Activated naive CD8-positive, alpha-beta T cell (primary cell): Measurements from ENCODE around the gene WNT7A.

Experiments used
- H3K27ac Mint-ChIP-seq: one replicate; pipeline ENCODE4 v1.8.0; 2021; ENCODE audit warnings: mixed read lengths
- H3K27me3 Mint-ChIP-seq: one replicate; pipeline ENCODE4 v1.8.0; 2021; ENCODE audit warnings: mixed read lengths
- H3K36me3 Mint-ChIP-seq: one replicate; pipeline ENCODE4 v1.8.0; 2021; ENCODE audit warnings: mixed read lengths
- H3K4me1 Mint-ChIP-seq: one replicate; pipeline ENCODE4 v1.8.0; 2021; ENCODE audit warnings: low read depth, mixed read lengths
- H3K4me3 Mint-ChIP-seq: one replicate; pipeline ENCODE4 v1.8.0; 2021; ENCODE audit warnings: mild to moderate bottlenecking, mixed read lengths
- H3K9me3 Mint-ChIP-seq: one replicate; pipeline ENCODE4 v1.8.0; 2021; ENCODE audit warnings: low read depth, mixed read lengths

Gene WNT7A

DNA sequence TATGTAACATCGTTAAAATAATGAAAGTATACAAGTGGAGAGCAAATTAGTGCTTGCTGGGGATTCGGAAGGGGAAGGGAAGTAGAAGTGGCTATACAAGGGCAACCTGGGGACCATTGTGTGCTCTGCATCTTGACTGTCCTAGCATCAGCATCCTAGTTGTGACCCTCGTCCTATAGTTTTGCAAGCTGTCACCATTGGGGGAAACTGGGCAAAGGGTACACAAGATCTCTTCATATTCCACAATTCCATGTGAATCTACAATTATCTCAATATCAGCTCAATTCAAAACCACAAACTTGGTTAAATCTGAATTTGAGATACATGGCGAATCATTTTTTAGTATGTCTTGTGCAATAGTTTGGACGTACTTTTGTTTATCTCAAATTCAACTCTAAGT lies 30.9 kb downstream of the WNT7A start:
- no peak overlapping the region for H3K4me3 Mint-ChIP-seq
- peaks cover 1% of the 10 kb centered on the region for H3K27me3 Mint-ChIP-seq
- no peaks in the 10 kb centered on the region for H3K9me3 Mint-ChIP-seq
- peaks cover 3% of the 10 kb centered on the region for H3K36me3 Mint-ChIP-seq
- H3K27ac Mint-ChIP-seq: no peak overlapping the region
- H3K4me1 Mint-ChIP-seq: peaks cover 12% of the 10 kb centered on the region

DNA sequence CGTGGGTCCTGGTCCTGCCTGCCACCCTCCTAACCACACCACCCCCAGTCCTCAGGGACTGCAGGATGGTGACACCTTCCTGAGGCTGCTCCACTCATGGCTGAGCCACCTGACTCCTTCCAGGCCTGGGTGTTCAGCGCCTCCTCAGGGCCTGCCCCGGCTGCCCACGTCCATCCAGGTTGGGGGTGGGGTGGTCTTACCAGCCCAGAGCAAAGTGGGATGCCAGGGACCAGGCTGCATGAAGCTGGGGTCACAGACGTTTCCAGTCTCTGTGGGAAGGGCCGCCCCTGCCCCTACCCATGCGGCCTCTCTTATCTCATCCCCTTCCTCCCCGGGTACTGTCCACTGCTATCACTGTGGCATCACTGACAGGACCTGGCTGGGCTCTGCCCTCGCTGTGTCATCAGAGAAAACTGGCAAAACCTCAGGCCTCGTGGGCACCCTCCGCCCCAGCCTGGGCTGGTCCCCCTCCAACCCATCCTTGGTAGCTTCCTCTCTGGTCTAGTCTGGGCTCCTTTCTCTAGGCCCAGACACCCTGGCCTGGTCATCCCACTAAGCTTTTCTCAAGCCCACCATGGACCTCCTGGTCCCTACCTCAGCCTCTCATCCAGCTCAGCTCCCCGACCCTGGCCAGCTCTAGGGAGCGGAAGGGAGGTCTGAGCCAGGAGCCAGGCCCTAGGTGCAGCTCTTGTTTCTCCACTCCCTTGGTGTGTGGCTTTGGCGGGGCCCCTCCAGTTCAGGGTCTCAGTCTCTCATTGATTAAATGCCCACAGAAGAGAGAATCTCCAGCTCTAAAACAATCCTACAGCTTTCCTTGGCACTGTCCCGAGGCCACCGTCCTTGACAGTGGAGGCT lies 32.9 kb downstream of the WNT7A start:
- H3K4me1 Mint-ChIP-seq: peaks cover 6% of the 10 kb centered on the region
- no peak overlapping the region for H3K4me3 Mint-ChIP-seq
- H3K27me3 Mint-ChIP-seq: peaks cover 1% of the 10 kb centered on the region
- H3K36me3 Mint-ChIP-seq: peaks cover 3% of the 10 kb centered on the region
- H3K9me3 Mint-ChIP-seq: no peaks in the 10 kb centered on the region
- H3K27ac Mint-ChIP-seq: no peak overlapping the region

DNA sequence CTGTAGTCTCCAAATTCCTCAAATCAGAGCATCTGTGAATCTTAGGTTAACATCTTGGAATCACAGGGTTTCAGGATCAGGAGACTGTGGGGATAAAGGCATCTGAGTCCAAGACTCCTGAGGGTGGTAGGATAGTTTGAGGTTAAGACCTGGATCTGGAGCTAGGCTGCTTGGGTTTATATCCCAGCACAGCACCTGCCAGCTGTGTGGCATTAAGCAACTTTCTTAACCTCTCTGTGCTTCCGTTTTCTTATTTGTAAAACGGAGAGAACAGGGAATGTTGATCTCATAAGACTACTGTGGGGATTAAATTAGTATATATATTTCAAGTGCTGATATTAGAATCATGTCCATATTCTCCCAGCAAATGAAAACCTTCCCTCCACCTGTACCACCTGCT lies 33.6 kb downstream of the WNT7A start:
- Mint-ChIP-seq H3K4me1 (peaks cover 2% of the 10 kb centered on the region), H3K27me3 (peaks cover 1% of the 10 kb centered on the region), H3K9me3 (no peaks in the 10 kb centered on the region), H3K4me3 (no peak overlapping the region), H3K36me3 (peaks cover 3% of the 10 kb centered on the region), H3K27ac (no peak overlapping the region)

DNA sequence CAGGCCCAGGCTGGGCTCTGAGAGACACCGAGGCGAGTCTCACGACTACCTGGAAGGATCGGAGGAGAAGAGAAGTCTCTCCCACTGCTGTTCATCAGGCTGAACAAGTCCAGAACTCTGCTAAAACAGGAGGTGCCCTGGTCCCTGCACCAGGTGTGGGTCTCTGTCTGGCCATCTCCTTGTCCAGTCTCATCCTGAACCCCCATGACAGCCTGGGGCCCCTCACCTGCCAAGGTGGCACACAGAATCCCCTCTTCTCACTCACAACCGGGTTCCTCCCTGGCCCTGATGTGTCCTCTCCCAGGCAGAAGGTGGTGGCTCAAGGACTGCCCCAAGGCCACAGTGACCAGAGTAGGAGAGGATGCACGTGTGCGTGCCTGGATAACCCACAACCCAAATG lies 34.1 kb downstream of the WNT7A start:
- H3K4me3 Mint-ChIP-seq: no peak overlapping the region
- H3K4me1 Mint-ChIP-seq: no peaks in the 10 kb centered on the region
- H3K27ac Mint-ChIP-seq: no peak overlapping the region
- H3K36me3 Mint-ChIP-seq: peaks cover 3% of the 10 kb centered on the region
- peaks cover 1% of the 10 kb centered on the region for H3K27me3 Mint-ChIP-seq
- no peaks in the 10 kb centered on the region for H3K9me3 Mint-ChIP-seq

DNA sequence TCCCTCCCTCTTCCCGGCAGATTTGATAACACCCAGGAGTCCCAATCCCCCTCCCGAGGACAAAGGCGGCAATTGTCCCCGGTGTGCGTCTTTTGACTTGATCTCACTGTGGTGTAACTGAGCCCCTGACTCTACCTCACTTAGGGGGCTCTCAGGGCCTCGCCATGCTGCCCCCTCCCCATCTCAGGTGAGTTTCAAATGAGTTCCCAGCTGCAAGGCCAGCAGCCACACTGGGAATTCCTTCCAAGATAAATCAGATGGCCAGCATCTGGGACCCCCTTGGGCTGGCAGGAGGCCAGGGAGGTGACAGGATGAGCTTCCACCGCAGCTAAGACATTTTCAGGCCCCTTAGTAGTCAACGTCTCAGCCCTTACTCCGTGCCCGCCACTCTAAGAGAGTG lies 35.0 kb downstream of the WNT7A start:
- Mint-ChIP-seq H3K9me3 (no peaks in the 10 kb centered on the region), H3K36me3 (peaks cover 3% of the 10 kb centered on the region), H3K4me1 (no peaks in the 10 kb centered on the region), H3K27ac (no peak overlapping the region), H3K27me3 (peaks cover 1% of the 10 kb centered on the region), H3K4me3 (no peak overlapping the region)

DNA sequence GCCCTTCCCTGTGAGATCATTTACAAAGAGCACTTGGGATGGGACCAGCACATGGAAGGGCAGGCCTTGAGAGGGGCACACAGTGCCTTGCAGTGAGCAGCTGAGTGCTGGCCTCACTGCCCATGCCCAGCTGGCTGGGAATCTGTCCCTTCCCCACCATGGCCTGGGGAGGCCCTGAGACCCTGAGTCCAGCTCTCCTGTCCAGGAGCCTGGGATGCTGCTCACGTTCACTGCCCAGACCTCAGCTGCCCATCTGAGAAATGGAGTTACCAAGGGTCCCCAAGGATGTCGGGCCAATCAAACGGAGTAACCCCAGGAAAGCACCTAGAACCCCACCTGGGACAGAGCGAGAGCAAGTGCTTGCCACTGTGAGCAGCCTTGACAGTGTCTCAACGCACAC lies 35.6 kb downstream of the WNT7A start:
- Mint-ChIP-seq H3K4me1 (no peaks in the 10 kb centered on the region), H3K36me3 (no peaks in the 10 kb centered on the region), H3K27ac (no peak overlapping the region), H3K9me3 (no peaks in the 10 kb centered on the region), H3K4me3 (no peak overlapping the region), H3K27me3 (peaks cover 1% of the 10 kb centered on the region)

DNA sequence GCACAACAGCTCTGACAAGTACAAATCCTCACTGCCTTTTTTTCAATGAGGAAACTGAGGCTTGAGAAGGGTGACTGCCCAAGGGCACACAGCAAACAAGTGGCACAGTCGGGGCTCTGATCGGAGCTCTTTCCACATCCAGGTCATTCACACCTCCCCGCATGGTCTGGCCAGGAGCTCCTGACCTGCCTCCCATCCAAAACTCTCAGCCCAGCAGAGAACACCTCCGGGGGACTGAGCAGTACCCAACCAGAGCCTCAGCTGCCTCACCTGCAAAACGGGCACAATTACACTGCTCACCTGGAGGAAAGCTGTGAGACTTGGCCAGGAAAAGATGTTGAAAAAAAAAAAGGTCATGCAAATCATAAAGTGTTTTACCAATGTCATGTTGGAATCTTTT lies 36.5 kb downstream of the WNT7A start:
- H3K36me3 Mint-ChIP-seq: no peaks in the 10 kb centered on the region
- H3K27me3 Mint-ChIP-seq: peaks cover 1% of the 10 kb centered on the region
- no peaks in the 10 kb centered on the region for H3K9me3 Mint-ChIP-seq
- no peak overlapping the region for H3K4me3 Mint-ChIP-seq
- no peaks in the 10 kb centered on the region for H3K4me1 Mint-ChIP-seq
- no peak overlapping the region for H3K27ac Mint-ChIP-seq

DNA sequence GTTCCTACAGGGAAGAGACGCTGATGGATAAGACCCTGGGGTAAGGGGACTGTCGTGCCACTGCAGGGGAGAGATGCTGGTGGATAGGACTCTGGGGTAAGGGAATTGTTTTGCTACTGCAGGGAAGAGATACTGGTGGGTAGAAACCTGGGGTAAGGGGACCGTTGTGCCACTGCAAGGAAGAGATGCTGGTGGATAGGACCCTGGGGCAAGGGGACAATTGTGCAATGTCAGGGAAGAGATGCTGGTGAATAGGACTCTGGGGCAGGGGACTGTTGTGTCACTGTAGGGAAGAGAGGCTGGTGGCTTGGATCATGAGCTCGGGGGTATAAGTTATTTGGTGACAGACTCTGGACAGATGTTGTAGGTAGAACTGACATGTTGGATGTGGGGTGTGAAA lies 37.6 kb downstream of the WNT7A start:
- peaks cover 1% of the 10 kb centered on the region for H3K27me3 Mint-ChIP-seq
- H3K4me1 Mint-ChIP-seq: no peaks in the 10 kb centered on the region
- H3K27ac Mint-ChIP-seq: no peak overlapping the region
- no peaks in the 10 kb centered on the region for H3K36me3 Mint-ChIP-seq
- H3K9me3 Mint-ChIP-seq: no peaks in the 10 kb centered on the region
- no peak overlapping the region for H3K4me3 Mint-ChIP-seq

DNA sequence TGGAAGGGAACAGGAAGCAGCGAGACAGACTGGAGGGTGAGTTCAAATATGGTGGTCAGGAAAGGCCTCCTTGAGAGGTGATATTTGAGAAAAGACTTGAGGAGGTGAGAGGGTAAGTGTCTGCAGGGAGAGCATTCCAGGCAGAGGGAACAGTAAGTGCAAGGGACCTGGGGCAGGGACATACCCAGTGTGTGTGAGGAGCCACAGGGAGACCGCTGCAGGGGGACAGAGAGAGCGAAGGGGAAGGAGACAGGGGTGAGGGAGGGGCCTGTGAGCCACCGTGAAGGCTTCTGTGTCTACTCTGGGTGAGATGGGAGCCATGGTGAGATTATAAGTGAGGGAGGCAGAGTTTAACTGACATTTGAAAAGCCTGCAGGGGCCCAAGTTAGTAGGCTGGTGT lies 38.0 kb downstream of the WNT7A start:
- peaks cover 1% of the 10 kb centered on the region for H3K27me3 Mint-ChIP-seq
- no peaks in the 10 kb centered on the region for H3K36me3 Mint-ChIP-seq
- H3K4me3 Mint-ChIP-seq: no peak overlapping the region
- H3K9me3 Mint-ChIP-seq: no peaks in the 10 kb centered on the region
- H3K27ac Mint-ChIP-seq: no peak overlapping the region
- no peaks in the 10 kb centered on the region for H3K4me1 Mint-ChIP-seq

DNA sequence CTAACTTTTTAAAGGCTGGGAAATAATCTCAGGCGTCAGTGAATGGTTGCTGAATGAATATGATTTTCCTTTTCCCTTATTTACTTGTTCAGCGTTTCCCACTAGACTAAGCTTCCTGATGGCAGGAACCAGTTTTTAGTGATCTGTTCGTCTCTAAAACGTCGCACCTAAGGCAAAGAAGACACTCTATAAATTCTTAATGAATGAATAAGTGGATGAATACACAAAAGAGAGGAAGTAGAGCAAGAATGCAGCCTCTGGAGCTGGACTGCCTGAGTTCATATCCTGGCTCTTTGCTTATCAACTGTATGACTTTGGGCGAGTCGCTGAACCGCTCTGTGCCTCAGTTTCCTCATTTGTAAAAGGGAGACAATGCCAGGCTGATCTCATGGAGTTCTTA lies 38.7 kb downstream of the WNT7A start:
- Mint-ChIP-seq H3K27me3 (peaks cover 1% of the 10 kb centered on the region), H3K36me3 (no peaks in the 10 kb centered on the region), H3K27ac (no peak overlapping the region), H3K4me1 (no peaks in the 10 kb centered on the region), H3K4me3 (no peak overlapping the region), H3K9me3 (no peaks in the 10 kb centered on the region)

DNA sequence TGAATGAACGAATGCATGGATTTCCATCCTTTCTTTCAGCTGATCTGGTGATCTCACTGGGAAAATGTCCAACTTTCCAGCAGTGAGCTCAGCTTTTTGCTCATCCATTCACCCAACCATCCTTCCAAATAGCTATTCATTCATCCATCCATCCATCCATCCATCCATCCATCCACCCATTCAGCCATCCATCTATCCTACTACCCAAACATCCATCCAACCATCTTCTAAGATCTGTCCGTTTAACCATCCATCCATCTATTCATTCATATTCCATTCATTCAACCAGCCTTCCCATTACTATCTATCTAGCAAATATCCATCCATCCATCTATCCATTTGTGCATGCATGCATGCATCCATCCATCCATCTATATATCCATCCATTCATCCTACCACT lies 39.4 kb downstream of the WNT7A start:
- no peak overlapping the region for H3K27ac Mint-ChIP-seq
- H3K27me3 Mint-ChIP-seq: peaks cover 1% of the 10 kb centered on the region
- H3K9me3 Mint-ChIP-seq: no peaks in the 10 kb centered on the region
- no peaks in the 10 kb centered on the region for H3K36me3 Mint-ChIP-seq
- no peak overlapping the region for H3K4me3 Mint-ChIP-seq
- H3K4me1 Mint-ChIP-seq: no peaks in the 10 kb centered on the region

DNA sequence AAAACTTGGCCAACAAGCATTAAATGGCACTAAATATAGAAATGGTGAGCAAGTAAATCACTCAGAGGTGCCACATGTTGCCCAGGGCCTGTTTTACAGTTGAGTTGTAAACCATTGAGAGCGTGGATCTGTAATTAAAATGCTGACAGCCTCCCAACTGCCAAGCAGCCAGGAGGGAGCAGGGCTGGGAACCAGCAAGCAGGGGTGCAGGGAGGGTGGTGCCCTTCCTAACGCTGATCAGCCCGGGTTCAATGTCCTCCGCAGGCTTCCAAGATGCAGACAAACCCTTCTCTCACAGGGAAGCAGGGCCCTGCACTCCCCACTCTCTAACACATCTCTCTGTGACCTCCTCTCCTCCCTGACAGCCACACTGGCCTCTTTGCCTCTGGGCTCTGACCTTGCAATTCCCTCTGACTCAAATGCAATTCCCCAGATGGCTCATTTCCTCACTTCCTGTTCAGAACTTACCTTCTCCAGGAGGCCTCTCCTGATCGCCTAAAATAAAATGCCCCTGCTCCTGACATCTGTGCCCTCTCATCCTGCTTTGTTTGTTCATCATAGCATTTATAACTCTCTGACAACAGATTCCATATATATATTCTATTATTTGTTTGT lies 40.0 kb downstream of the WNT7A start:
- Mint-ChIP-seq H3K9me3 (no peaks in the 10 kb centered on the region), H3K36me3 (peaks cover 1% of the 10 kb centered on the region), H3K27me3 (peaks cover 1% of the 10 kb centered on the region), H3K27ac (no peak overlapping the region), H3K4me3 (no peak overlapping the region), H3K4me1 (no peaks in the 10 kb centered on the region)

DNA sequence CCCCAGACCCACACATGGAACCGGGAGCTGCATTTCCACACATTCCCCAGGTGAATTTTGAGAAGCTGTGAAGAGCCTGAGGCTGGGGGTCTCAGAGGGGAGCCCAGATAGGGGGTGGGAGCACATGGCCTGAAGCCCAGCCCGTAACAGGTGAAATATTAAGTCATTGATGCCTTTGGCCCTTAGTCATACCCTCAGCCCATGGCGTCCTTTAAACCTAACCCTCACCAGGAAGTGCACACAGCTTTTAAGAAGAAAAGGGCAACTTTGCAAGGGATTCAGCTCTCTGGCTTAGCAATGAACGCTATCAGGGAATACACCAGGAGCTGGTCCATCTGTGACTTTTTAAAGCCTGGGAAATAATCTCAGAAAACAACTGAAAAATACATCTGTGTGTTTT lies 40.6 kb downstream of the WNT7A start:
- Mint-ChIP-seq H3K4me3 (no peak overlapping the region), H3K27ac (no peak overlapping the region), H3K9me3 (no peaks in the 10 kb centered on the region), H3K27me3 (no peaks in the 10 kb centered on the region), H3K4me1 (no peaks in the 10 kb centered on the region), H3K36me3 (peaks cover 3% of the 10 kb centered on the region)

DNA sequence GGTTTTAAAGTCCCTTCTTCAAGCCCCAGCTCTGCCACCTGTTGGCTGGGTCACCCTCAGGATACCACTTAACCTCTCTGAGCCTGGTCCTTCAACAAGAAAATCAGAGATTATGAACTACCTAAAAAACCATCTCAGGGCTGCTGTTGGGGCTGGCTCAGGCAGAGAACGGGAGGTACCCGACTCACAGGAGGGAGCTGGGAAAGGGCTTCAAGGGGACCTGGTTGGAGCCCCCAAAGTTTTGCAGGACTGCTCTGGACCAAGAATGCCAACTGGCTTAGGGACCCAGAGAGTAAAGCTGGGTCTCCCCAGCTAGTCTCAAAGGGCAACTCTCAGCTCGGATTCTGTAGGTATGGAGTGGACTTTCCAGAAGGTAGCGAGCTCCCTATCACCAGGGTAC lies 41.5 kb downstream of the WNT7A start:
- Mint-ChIP-seq H3K4me1 (no peaks in the 10 kb centered on the region), H3K27me3 (no peaks in the 10 kb centered on the region), H3K36me3 (peaks cover 3% of the 10 kb centered on the region), H3K27ac (no peak overlapping the region), H3K4me3 (no peak overlapping the region), H3K9me3 (no peaks in the 10 kb centered on the region)

DNA sequence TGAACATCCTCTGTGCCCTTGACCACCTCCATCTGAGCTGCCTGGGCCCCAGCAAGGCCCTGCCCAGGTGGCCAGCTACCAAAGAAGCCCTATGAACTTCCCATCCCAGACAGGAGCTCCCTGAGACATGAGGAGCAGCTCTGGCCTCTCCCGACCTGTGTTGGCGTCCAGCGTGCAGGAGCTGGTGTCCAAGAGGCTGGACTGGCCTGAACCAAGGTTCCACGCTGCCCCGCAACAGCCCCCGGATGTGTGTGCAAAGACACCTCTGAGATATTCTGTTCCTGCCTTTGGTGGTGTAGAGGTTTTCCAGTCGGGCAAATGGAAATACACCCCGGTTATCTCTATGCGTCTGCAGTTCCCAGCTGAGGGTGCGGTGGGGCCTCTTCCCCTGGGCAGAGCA lies 42.1 kb downstream of the WNT7A start:
- Mint-ChIP-seq H3K27me3 (no peaks in the 10 kb centered on the region), H3K27ac (no peak overlapping the region), H3K9me3 (no peaks in the 10 kb centered on the region), H3K36me3 (peaks cover 3% of the 10 kb centered on the region), H3K4me1 (peaks cover 3% of the 10 kb centered on the region), H3K4me3 (no peak overlapping the region)
